ENCODE data around the gene TMEM176B. TPM values are rescaled to one million over a fixed set of nuclear protein-coding genes. Genes with fewer than 3 reads are reported as not detected.

The TMEM176B gene
- total RNA-seq, 1 experiment from 2014 or later: not detected

DNA sequence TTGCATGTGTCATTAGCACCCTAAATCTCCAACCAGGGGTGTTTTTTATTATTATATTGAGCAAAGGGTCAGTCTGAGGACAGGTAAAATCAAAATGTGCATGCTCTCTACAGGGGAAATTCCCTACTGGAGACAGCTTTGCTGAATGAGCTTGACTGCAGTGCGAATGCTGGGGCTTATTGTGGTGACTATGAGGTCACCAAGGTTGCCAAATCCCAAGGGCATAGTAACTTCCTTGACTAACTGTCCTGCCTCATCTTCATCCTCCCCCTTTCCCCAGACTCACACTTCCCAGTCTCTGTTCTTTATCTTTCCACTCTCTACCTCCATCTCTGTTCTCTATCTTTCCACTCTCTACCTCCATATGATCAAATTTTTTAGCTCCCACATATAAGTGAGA is 29.3 kb upstream of the TMEM176B start:
- no peaks in the 10 kb centered on the region for H3K4me1 ChIP-seq (ENCODE audit: insufficient read depth, low read length)
- H4K20me1 ChIP-seq (ENCODE audit: low read length): no peaks in the 10 kb centered on the region
- no peaks in the 10 kb centered on the region for H3K9me2 ChIP-seq (replicated peaks; ENCODE audit: low read length)
- H3K4me2 ChIP-seq (ENCODE audit: low read length): no peak overlapping the region
- peaks cover 48% of the 10 kb centered on the region for H3K27me3 ChIP-seq (ENCODE audit: low read length)
- H3K9ac ChIP-seq (ENCODE audit: low read length): no peak overlapping the region
- H3F3A ChIP-seq (ENCODE audit: low read length, unreplicated experiment): no peaks in the 10 kb centered on the region
- intact Hi-C loops (cut with micrococcal nuclease): no loop called here
- ChIA-PET CTCF (no interaction called here), POLR2A (ENCODE audit: unreplicated experiment) (no interaction called here)
- ATAC-seq (no peak), DNase-seq (no peak)
- H2AFZ ChIP-seq (ENCODE audit: low read length): no peak overlapping the region
- no peaks in the 10 kb centered on the region for H3K79me2 ChIP-seq (ENCODE audit: low read length)
- TF ChIP-seq EZH2 (IDR thresholded peaks at IDR 0.05; ENCODE audit: low read length, unreplicated experiment): no peak
- TF ChIP-seq CTCF (conservative IDR thresholded peaks at IDR 0.05; ENCODE audit: low read depth, low read length): no peak
- TF ChIP-seq EZH2phosphoT487 (IDR thresholded peaks at IDR 0.05; ENCODE audit: borderline replicate concordance, low read length): no peak
- H3K36me3 ChIP-seq (ENCODE audit: low read depth, low read length): no peaks in the 10 kb centered on the region
- H3K4me3 ChIP-seq (ENCODE audit: low read length): no peak overlapping the region
- no peaks in the 10 kb centered on the region for H3K9me3 ChIP-seq (ENCODE audit: low read length)
- BruUV-seq (replicated peaks): no TSS peak
- no peak overlapping the region for H3K27ac ChIP-seq (ENCODE audit: low read length)

GRCh38 chr7:150828384-150828783 is 28.2 kb upstream of the TMEM176B start:
- H3K9ac ChIP-seq (ENCODE audit: low read length): no peak overlapping the region
- no TSS peak for BruUV-seq (replicated peaks)
- no peak overlapping the region for H3K4me3 ChIP-seq (ENCODE audit: low read length)
- H3K9me2 ChIP-seq (replicated peaks; ENCODE audit: low read length): no peaks in the 10 kb centered on the region
- no peaks in the 10 kb centered on the region for H3K36me3 ChIP-seq (ENCODE audit: low read depth, low read length)
- no peaks in the 10 kb centered on the region for H3K9me3 ChIP-seq (ENCODE audit: low read length)
- H4K20me1 ChIP-seq (ENCODE audit: low read length): no peaks in the 10 kb centered on the region
- TF ChIP-seq CTCF (conservative IDR thresholded peaks at IDR 0.05; ENCODE audit: low read depth, low read length) (no peak), EZH2 (IDR thresholded peaks at IDR 0.05; ENCODE audit: low read length, unreplicated experiment) (no peak), EZH2phosphoT487 (IDR thresholded peaks at IDR 0.05; ENCODE audit: borderline replicate concordance, low read length) (no peak)
- H3K4me1 ChIP-seq (ENCODE audit: insufficient read depth, low read length): no peaks in the 10 kb centered on the region
- peaks cover 49% of the 10 kb centered on the region for H3K27me3 ChIP-seq (ENCODE audit: low read length)
- no peaks in the 10 kb centered on the region for H3F3A ChIP-seq (ENCODE audit: low read length, unreplicated experiment)
- H3K27ac ChIP-seq (ENCODE audit: low read length): no peak overlapping the region
- DNase-seq: no peak
- no peak overlapping the region for H3K4me2 ChIP-seq (ENCODE audit: low read length)
- H2AFZ ChIP-seq (ENCODE audit: low read length): no peak overlapping the region
- ChIA-PET POLR2A (ENCODE audit: unreplicated experiment) (no interaction called here), CTCF (no interaction called here)
- intact Hi-C loops (cut with micrococcal nuclease): no loop called here
- H3K79me2 ChIP-seq (ENCODE audit: low read length): no peaks in the 10 kb centered on the region
- ATAC-seq: no peak

DNA sequence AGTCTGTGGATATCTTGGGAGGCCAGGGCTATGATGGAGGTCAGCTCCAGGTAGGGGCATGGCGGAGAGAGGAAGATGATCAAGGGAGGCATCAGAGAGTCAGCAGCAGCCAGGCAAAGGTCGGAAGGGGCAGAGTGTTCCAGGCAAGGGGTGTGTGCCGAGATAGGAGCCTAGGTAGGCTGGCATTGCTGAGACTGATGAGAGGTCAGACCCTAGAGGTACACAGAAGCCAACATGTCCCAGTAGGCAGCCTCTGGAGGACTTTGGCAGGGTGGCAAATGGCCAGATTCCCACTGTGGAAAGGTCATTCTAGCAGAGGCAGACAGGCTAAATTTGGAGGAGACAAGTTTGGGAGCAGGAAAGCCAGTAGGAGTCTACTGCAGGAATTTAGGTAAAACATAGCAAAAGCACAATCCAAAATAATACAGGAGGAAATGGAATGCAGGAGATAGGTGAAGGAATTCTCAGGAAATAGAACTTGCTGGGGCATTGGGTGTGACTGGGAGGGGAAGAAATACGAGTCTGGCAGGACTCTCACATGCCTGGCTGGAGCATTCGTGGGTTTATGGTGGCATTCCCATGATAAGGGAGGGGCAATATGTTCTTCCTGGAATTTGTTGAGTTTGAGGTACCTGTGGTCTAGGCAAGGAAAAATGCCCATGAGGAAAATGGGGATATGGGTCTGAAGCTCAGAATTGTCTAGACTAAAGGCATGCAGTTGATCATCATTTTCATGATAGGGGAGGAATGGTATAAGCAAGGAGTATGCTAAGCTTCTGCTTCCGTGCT is 26.1 kb upstream of the TMEM176B start:
- Histone ChIP-seq H3K27ac (ENCODE audit: low read length) (no peak overlapping the region), H2AFZ (ENCODE audit: low read length) (no peak overlapping the region), H3K79me2 (ENCODE audit: low read length) (no peaks in the 10 kb centered on the region), H3F3A (ENCODE audit: low read length, unreplicated experiment) (no peaks in the 10 kb centered on the region), H3K9me2 (replicated peaks; ENCODE audit: low read length) (no peaks in the 10 kb centered on the region), H3K36me3 (ENCODE audit: low read depth, low read length) (no peaks in the 10 kb centered on the region), H3K4me2 (ENCODE audit: low read length) (no peak overlapping the region), H3K27me3 (ENCODE audit: low read length) (peaks cover 60% of the 10 kb centered on the region), H3K4me3 (ENCODE audit: low read length) (no peak overlapping the region), H3K9me3 (ENCODE audit: low read length) (no peaks in the 10 kb centered on the region), H3K9ac (ENCODE audit: low read length) (no peak overlapping the region), H3K4me1 (ENCODE audit: insufficient read depth, low read length) (no peaks in the 10 kb centered on the region), H4K20me1 (ENCODE audit: low read length) (no peaks in the 10 kb centered on the region)
- no peak for TF ChIP-seq CTCF (conservative IDR thresholded peaks at IDR 0.05; ENCODE audit: low read depth, low read length)
- no peak for TF ChIP-seq EZH2 (IDR thresholded peaks at IDR 0.05; ENCODE audit: low read length, unreplicated experiment)
- TF ChIP-seq EZH2phosphoT487 (IDR thresholded peaks at IDR 0.05; ENCODE audit: borderline replicate concordance, low read length): no peak
- CTCF ChIA-PET: no interaction called here
- intact Hi-C loops (cut with micrococcal nuclease): no loop called here
- POLR2A ChIA-PET (ENCODE audit: unreplicated experiment): no interaction called here
- no TSS peak for BruUV-seq (replicated peaks)
- DNase-seq (no peak), ATAC-seq (no peak)
